ENCODE data around the gene CDH4. TPM values are rescaled to one million over a fixed set of nuclear protein-coding genes. Genes with fewer than 3 reads are reported as not detected.

The CDH4 gene
- total and polyA plus RNA-seq, 2 donors (not counting 1 experiment from before 2014, with no cell fraction given), result not detected

DNA sequence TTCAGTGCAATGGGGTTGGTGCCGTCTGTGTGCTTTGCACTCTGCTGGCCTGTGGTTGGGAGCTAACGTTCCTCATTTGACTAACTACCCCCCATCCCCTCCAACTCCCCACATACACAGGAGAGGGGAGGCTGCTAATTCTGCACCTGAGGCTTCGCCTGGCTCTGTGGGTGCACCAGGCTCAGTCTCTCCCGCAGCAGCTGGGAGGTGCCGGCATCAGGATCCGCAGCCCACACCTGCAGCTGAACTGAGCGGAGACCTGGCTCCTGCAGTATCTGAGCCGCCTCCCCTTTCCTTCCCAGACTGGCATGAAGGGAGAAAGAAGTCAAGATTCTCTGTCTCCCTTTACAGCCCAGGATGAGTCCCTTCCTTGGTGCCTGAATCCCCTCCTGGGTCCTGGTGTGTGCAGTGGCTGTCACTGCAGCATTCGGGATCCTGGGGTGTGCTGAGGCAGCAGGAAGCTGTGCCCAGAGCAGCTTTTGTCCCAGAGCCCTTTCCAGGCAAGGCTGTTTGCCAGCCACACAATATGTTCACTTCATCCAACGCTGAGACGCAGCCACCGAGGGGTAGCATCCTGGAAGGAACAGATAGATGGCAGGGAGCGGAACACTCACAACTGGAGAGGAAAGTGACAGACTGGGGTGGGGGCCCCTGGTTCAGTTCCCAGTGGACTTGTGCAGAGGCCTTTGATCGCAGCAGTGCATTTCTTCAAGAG is 70.2 kb downstream of the CDH4 start:
- Histone ChIP-seq H3K9me3 (ENCODE audit: control extremely low read depth in 1 of 3, control insufficient read depth in 2 of 3, insufficient read depth in 1 of 3, low read length in 2 of 3) (peaks cover 0 to 25% (median 0%) of the 10 kb centered on the region in 3 donors), H4K20me1 (ENCODE audit: control insufficient read depth, insufficient read depth, low read length, poor library complexity, severe bottlenecking) (no peaks in the 10 kb centered on the region), H3K9ac (ENCODE audit: low read length) (no peak overlapping the region), H3K79me2 (ENCODE audit: control insufficient read depth, insufficient read depth, low read length) (no peaks in the 10 kb centered on the region), H2AFZ (ENCODE audit: insufficient read depth, low read depth, low read length, poor library complexity, severe bottlenecking) (no peak overlapping the region), H3K4me2 (replicated peaks; ENCODE audit: low read depth, low read length, poor library complexity, severe bottlenecking) (no peak overlapping the region), H3K4me3 (ENCODE audit: control extremely low read depth in 1 of 5, extremely low read depth in 1 of 5, insufficient read depth in 1 of 5, low read depth in 2 of 5, low read length in 4 of 5) (no peak overlapping the region), H3K36me3 (replicated peaks in 1 of 2; ENCODE audit: control extremely low read depth in 1 of 2, control insufficient read depth in 1 of 2, extremely low read depth in 1 of 2, insufficient read depth in 2 of 2, low read length in 1 of 2) (no peaks in the 10 kb centered on the region), H3K27ac (ENCODE audit: low read length in 2 of 2) (no peak overlapping the region), H3K27me3 (replicated peaks in 1 of 4; ENCODE audit: control extremely low read depth in 1 of 4, control insufficient read depth in 3 of 4, insufficient read depth in 4 of 4, low read length in 3 of 4) (no peaks in the 10 kb centered on the region), H3K4me1 (ENCODE audit: control insufficient read depth in 2 of 2, insufficient read depth in 2 of 2, low read length in 2 of 2) (no peaks in the 10 kb centered on the region)
- POLR2A ChIA-PET, result no interaction called here
- WGBS (ENCODE audit: insufficient coverage), result 95% methylated on average over 11 of the region's 14 CpGs
- Mint-ChIP-seq H3K9me3 (ENCODE audit: insufficient read depth) (peaks cover 3% of the 10 kb centered on the region), H3K27me3 (no peaks in the 10 kb centered on the region), H3K27ac (no peak overlapping the region), H3K4me3 (no peak overlapping the region), H3K4me1 (no peaks in the 10 kb centered on the region)
- TF ChIP-seq EZH2 (IDR thresholded peaks at IDR 0.05; ENCODE audit: borderline replicate concordance, insufficient read depth, low read depth, low read length, poor library complexity, severe bottlenecking), result no peak
- TF ChIP-seq, protein P1, sequence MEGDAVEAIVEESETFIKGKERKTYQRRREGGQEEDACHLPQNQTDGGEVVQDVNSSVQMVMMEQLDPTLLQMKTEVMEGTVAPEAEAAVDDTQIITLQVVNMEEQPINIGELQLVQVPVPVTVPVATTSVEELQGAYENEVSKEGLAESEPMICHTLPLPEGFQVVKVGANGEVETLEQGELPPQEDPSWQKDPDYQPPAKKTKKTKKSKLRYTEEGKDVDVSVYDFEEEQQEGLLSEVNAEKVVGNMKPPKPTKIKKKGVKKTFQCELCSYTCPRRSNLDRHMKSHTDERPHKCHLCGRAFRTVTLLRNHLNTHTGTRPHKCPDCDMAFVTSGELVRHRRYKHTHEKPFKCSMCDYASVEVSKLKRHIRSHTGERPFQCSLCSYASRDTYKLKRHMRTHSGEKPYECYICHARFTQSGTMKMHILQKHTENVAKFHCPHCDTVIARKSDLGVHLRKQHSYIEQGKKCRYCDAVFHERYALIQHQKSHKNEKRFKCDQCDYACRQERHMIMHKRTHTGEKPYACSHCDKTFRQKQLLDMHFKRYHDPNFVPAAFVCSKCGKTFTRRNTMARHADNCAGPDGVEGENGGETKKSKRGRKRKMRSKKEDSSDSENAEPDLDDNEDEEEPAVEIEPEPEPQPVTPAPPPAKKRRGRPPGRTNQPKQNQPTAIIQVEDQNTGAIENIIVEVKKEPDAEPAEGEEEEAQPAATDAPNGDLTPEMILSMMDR (IDR thresholded peaks at IDR 0.05), result no peak
- intact Hi-C loops (cut with micrococcal nuclease), result no loop called here
- DNase-seq (no peak), ATAC-seq (ENCODE audit: low read depth) (no peak)
- CTCF ChIA-PET, result no interaction called here

DNA sequence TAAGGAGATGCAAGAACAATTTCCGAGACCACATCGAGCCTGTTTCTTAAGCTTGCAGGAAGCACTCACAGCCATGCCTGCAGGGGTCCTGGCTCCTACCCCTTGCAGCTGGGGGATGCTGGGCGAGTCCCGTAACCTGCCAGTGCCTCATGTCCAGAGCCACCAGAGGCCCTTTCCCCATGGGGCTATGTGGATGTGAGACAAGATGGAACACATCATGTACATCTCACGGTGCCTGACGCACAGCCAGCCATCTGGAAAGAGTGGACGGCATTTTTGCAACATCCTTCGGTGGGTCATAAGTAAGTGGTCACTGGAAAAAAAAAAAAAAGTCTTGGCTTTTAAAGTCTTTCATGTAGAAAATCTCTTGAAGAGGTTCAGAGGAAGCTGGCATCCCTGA is 72.8 kb downstream of the CDH4 start:
- no peak for ATAC-seq (ENCODE audit: low read depth)

More for the DNA sequence above, 72.8 kb downstream of the CDH4 start:
- ChIA-PET CTCF (no interaction called here), POLR2A (no interaction called here)
- 92% methylated on average over 7 of the region's 8 CpGs for WGBS (ENCODE audit: insufficient coverage)
- Histone ChIP-seq H3K79me2 (ENCODE audit: control insufficient read depth, insufficient read depth, low read length) (no peaks in the 10 kb centered on the region), H3K4me2 (replicated peaks; ENCODE audit: low read depth, low read length, poor library complexity, severe bottlenecking) (no peak overlapping the region), H3K36me3 (replicated peaks in 1 of 2; ENCODE audit: control extremely low read depth in 1 of 2, control insufficient read depth in 1 of 2, extremely low read depth in 1 of 2, insufficient read depth in 2 of 2, low read length in 1 of 2) (no peaks in the 10 kb centered on the region), H3K9ac (ENCODE audit: low read length) (no peak overlapping the region), H3K27ac (ENCODE audit: low read length in 2 of 2) (no peak overlapping the region), H4K20me1 (ENCODE audit: control insufficient read depth, insufficient read depth, low read length, poor library complexity, severe bottlenecking) (no peaks in the 10 kb centered on the region), H3K9me3 (ENCODE audit: control extremely low read depth in 1 of 3, control insufficient read depth in 2 of 3, insufficient read depth in 1 of 3, low read length in 2 of 3) (peaks cover 0 to 30% (median 0%) of the 10 kb centered on the region in 3 donors), H2AFZ (ENCODE audit: insufficient read depth, low read depth, low read length, poor library complexity, severe bottlenecking) (no peak overlapping the region), H3K4me3 (ENCODE audit: control extremely low read depth in 1 of 5, extremely low read depth in 1 of 5, insufficient read depth in 1 of 5, low read depth in 2 of 5, low read length in 4 of 5) (no peak overlapping the region), H3K4me1 (ENCODE audit: control insufficient read depth in 2 of 2, insufficient read depth in 2 of 2, low read length in 2 of 2) (no peaks in the 10 kb centered on the region), H3K27me3 (replicated peaks in 1 of 4; ENCODE audit: control extremely low read depth in 1 of 4, control insufficient read depth in 3 of 4, insufficient read depth in 4 of 4, low read length in 3 of 4) (no peaks in the 10 kb centered on the region)
- H3K4me1 Mint-ChIP-seq, result no peaks in the 10 kb centered on the region
- H3K9me3 Mint-ChIP-seq (ENCODE audit: insufficient read depth), result peaks cover 3% of the 10 kb centered on the region
- no peak overlapping the region for H3K4me3 Mint-ChIP-seq
- TF ChIP-seq EZH2 (IDR thresholded peaks at IDR 0.05; ENCODE audit: borderline replicate concordance, insufficient read depth, low read depth, low read length, poor library complexity, severe bottlenecking), result no peak
- TF ChIP-seq, protein P1 (IDR thresholded peaks at IDR 0.05), result no peak
- DNase-seq, result no peak
- H3K27ac Mint-ChIP-seq, result no peak overlapping the region
- intact Hi-C loops (cut with micrococcal nuclease), result no loop called here
- no peaks in the 10 kb centered on the region for H3K27me3 Mint-ChIP-seq

All from B cell (primary cell).